ENCODE measurements around the gene ZNF326.
A peak's percentile ranks its signal among the peaks of the same experiment; 100 is the strongest.
"Not testable (repeated sequence)": the region's sequence is repeated elsewhere in the genome, so short reads cannot be mapped to it uniquely, and the experiment has no call there.

The ZNF326 gene

GRCh38 chr1:89965193-89965768 lies 29.6 kb upstream of the ZNF326 start:
- DNase-seq (ENCODE audit: low read depth): no peak

GRCh38 chr1:89966656-89967055 lies 28.3 kb upstream of the ZNF326 start:
- no peak for DNase-seq (ENCODE audit: low read depth)

GRCh38 chr1:89971600-89971999 lies 23.3 kb upstream of the ZNF326 start:
- DNase-seq (ENCODE audit: low read depth): no peak

GRCh38 chr1:89972024-89972423 lies 22.9 kb upstream of the ZNF326 start:
- DNase-seq (ENCODE audit: low read depth): no peak

GRCh38 chr1:89973471-89974127 lies 21.3 kb upstream of the ZNF326 start:
- no peak for DNase-seq (ENCODE audit: low read depth)

- no peak for DNase-seq (ENCODE audit: low read depth)
These were observed 20.7 kb upstream of the ZNF326 start for GRCh38 chr1:89974256-89974655.

GRCh38 chr1:89974696-89975470 lies 20.0 kb upstream of the ZNF326 start:
- no peak for DNase-seq (ENCODE audit: low read depth)

- DNase-seq (ENCODE audit: low read depth): no peak
These were observed 19.3 kb upstream of the ZNF326 start for GRCh38 chr1:89975540-89976125.

GRCh38 chr1:89978755-89979154 lies 16.2 kb upstream of the ZNF326 start:
- DNase-seq (ENCODE audit: low read depth): no peak

- no peak for DNase-seq (ENCODE audit: low read depth)
These were observed 14.3 kb upstream of the ZNF326 start for GRCh38 chr1:89980605-89981004.

GRCh38 chr1:89982846-89983245 lies 12.1 kb upstream of the ZNF326 start:
- DNase-seq (ENCODE audit: low read depth): not testable (repeated sequence)

- DNase-seq (ENCODE audit: low read depth): not testable (repeated sequence)
These were observed 10.3 kb upstream of the ZNF326 start for GRCh38 chr1:89984564-89985116.

GRCh38 chr1:89986020-89986419 lies 8.9 kb upstream of the ZNF326 start:
- DNase-seq (ENCODE audit: low read depth): no peak

GRCh38 chr1:89987159-89987819 lies 7.6 kb upstream of the ZNF326 start:
- peak; percentile 39 for DNase-seq (ENCODE audit: low read depth)

GRCh38 chr1:89989099-89989498 lies 5.8 kb upstream of the ZNF326 start:
- DNase-seq (ENCODE audit: low read depth): no peak

GRCh38 chr1:89989799-89990198 lies 5.1 kb upstream of the ZNF326 start:
- DNase-seq (ENCODE audit: low read depth): no peak

- DNase-seq (ENCODE audit: low read depth): no peak
These were observed 3.7 kb upstream of the ZNF326 start for GRCh38 chr1:89990976-89991831.

- no peak for DNase-seq (ENCODE audit: low read depth)
These were observed 1.4 kb upstream of the ZNF326 start for GRCh38 chr1:89993541-89993940.

GRCh38 chr1:89994231-89994804 lies 592 bp upstream of the ZNF326 start:
- no peak for DNase-seq (ENCODE audit: low read depth)

- DNase-seq (ENCODE audit: low read depth): no peak
These were observed 914 bp downstream of the ZNF326 start for GRCh38 chr1:89995598-89996449.
